NK-92 (cell line): ENCODE data around the gene FGF11.

Experiments used
- DNase-seq: peaks from one replicate; lab custom pipeline; 2025; ENCODE audit not compliant: unreplicated experiment; lab: John Stamatoyannopoulos, UW

Gene FGF11

DNA sequence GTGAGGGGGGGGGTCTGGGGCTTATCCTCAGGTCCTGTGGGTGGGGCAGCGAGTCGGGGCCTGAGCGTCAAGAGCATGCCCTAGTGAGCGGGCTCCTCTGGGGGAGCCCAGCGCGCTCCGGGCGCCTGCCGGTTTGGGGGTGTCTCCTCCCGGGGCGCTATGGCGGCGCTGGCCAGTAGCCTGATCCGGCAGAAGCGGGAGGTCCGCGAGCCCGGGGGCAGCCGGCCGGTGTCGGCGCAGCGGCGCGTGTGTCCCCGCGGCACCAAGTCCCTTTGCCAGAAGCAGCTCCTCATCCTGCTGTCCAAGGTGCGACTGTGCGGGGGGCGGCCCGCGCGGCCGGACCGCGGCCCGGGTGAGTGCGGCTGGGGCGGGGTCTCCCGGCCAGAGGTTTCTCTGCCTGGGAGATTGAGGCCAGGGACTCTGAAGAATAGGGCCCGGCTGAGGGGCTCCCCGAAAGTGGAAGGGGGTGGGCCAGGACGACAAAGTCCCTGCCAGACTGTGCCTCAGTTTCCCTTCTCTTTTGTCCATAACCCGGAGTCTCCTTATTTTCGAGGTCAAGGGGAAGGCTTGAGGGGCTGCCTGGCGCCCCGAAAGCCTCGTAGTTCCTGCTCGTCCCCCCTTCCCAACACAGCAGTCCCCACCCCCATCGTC is at the start of gene FGF11:
Gene FGF11, plus strand, starts transcription at position 51 of the 651 bp plus-strand sequence. Its CDS starts 109 bp downstream, at position 160.
- no peak for DNase-seq

DNA sequence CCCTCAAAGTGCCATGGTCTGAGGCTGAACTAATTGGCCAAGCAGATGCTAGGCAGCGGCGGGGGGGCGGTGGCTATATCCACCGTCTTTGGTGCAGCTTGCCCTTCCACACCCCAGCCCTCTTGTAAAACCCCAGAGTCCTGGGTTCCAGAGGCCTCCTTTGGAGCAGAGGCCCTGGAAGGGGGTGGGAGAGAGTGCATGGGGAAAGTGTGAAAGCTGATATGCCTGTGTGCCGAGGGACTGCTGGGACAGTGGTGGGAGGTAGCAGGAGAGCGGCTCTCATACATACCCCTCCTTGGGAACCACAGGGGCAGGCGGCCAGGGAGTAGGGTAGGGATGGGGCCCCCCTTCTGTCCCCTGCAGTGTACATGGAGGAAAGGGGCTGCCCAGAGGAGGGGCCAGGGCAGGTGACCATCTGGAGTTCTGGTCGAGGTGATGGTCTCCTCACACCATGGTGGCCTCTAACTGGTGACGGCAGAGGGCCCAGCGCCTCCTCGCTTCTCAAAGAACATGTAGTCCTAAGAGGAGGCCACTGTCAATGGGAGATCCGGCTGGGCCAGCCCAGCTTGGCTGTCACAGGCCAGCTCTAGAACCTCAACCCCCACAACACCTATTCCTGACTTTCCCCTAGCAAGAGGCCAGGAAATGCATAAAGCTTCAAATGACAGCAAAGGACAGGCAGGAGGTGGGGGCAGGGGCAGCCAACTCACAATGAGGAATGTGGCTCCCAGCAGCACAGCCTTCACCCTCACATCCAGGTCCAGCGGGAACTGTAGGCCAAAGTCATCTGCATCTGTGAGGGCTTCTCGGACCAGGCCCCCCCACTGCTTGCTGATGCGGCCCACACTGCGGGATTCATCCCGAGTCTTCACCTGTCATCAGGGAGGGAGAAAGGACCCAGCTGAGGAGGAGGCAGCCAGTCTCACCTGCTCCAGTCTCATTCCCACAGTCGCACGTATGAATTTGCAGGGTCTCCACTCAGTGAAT is 49.1 kb upstream of the FGF11 start:
- no peak for DNase-seq

DNA sequence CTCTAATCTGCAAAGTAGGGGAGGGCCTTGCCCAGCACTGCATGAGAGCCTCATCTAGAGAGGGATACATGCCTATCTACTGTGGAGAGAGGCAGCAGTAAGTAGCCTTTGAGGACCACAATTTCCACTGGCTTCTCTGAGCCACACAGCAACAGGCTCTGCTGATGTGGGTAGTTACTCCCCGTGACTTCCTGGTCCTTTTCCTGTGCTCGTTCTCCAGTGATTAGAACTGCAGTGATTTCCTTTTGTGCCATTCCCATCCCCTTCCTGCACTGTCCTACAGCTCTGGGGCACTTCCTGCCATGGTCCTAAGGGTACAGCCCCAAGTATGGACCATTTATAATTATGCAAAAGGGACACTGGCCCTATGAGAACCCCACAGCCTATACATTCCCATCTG is 48.0 kb upstream of the FGF11 start:
- DNase-seq, result no peak

DNA sequence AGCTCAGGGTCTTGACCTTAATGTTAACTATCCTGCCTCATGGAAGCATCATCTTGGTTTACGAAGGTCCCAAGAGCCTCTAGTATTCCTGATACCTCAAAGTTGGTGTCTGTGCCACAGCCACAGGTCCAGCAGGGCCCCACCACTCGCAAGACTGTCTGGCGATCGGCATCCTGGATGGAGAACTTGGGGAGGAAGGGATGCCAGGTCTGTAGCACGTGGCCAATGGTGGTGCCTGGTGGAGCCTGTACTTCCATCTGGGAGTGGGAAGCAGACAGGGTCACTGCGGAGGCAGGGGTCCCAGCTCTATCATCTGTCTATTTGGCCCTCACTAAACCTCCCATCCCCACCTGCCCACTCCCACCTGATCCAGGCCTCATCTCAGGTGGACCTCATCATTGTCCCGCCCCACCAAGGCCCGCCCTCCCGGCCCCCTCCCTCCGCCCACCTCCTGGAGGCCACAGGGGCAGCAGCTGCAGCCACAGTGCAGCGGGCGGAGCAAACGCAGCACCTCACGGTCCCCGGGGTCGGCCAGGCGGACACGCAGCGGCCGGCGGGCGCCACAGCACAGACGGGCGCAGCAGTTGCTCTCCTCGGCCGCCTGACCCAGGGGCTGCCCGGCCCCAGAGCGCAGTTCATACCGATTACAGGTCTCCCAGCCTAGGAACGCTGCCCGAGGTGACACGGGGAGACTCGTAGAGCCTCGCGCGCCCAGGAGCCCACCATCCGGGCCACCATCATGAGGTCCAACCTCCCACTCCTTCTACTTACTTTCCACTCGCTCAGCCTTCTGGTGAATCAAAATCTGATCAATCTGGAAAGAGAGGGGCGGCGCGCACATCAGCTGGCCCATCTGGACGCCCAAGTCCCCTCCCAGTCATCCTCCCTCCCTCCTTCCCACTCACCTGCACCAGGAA is 46.4 kb upstream of the FGF11 start:
- DNase-seq, result no peak

DNA sequence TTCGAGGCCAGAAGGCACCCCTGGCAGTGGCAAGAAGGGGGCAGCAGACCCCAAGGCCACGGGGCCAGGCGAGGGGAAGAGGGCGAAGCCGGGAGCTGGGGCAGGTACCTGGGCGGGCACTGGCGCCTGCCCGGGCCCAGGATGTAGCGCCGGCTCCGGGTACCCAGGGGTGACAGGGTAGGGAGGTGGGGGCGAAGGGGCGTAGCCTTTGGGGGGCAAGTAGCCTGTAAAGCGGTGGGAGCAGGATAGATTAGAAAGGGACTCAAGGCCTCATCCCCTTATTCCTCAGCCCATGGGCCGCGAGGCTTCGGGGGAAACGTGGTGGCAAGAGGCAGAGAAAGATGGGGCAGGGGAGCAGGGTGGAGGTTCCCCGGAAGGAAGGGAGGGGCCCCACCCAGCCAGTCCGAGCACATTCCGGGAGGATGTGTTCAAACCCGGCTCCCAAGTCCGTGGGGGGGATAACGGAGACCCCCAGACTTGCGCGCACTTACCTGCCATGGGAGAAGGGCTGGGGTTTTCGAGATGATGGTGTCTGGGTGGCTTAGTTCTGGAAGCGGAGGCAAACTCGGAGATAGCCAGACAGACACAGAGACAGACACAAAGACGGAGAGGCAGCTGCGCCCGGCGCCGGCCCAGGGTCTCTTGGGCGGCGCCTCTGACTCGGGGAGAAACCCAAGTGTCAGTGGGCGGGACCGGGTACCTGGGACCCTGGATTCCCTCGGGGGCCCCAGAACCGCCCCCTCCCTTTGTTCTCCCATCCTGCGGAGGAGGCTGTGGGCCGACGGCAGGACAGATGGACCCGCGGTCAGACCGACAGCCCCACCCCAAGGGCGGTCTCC is 45.5 kb upstream of the FGF11 start:
- DNase-seq, result no peak

DNA sequence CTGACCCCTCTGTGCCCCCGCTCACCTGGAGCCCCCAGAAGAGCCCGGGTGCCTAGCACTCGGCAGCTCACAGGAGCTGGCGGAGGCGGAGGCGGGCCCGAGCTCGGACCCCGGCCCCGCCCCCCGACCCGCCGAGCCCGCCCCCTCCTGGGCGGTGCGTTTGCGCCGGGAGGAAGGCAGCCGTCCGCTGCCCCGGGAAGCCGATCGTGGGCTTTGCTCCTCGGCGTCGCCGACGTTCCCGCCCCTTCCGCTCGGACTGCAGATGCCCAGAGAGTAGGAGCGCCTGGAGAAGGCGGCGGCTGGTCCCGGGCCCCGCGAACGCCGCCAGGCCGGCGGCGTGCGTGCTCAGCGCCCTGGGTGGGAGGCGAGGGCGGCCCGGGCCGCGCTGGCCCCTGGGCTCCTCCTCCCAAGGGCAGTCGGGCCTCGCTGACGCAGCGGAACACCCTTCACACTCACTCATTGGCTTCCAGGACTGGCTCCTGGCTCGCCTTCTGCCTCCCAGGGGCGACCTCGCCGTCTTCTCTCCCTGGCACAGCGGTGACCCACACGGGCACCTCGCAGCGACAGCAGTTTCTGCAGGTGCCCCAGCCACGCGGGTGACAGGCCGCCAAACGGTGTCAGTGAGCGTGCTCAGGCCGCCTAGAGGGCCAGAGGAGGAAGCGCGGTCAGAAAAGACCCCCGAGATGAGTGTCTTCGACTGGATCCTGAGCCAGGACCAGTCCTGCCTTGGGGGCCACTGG is 44.7 kb upstream of the FGF11 start, which contains the start of gene PLSCR3:
Gene PLSCR3, minus strand, starts transcription at position 74 of the 740 bp plus-strand sequence. CDS start 415 bp downstream, outside the sequence.
- no peak for DNase-seq

DNA sequence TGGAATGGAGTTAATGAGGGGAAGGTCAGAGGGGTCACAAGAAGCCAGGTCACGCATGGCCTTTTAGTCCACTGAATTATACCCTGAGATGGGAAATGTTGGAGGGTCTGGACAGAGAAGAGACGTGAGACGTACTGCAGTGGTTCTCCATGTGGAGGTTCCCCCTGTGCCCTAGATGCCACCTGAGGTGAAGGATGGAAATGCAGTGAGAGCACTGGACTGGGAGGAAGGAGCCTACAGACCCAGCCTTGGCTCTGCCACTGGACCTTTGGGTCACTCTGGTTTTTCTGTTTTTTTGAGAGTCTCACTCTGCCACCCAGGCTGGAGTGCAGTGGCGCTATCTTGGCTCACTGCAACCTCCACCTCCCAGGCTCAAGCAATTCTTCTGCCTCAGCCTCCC is 43.2 kb upstream of the FGF11 start:
- DNase-seq, result no peak

DNA sequence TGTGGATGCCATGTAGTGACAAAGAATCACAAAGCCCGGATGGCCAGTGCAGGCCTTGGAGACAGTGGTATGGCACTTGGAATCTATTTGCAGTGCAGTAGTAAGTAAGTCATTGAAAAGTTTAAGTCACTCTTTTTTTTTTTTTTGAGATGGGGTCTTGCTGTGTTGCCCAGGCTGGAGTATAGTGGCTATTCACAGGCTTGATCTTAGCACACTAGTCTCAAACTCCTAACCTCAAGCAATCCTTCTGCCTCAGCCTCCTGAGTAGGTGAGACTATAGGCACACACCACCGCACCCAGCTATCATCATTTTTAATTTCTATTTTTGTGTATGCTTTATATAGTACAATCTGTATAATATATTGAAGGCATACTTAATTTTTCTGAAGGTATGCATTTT is 40.7 kb upstream of the FGF11 start:
- DNase-seq, result no peak

DNA sequence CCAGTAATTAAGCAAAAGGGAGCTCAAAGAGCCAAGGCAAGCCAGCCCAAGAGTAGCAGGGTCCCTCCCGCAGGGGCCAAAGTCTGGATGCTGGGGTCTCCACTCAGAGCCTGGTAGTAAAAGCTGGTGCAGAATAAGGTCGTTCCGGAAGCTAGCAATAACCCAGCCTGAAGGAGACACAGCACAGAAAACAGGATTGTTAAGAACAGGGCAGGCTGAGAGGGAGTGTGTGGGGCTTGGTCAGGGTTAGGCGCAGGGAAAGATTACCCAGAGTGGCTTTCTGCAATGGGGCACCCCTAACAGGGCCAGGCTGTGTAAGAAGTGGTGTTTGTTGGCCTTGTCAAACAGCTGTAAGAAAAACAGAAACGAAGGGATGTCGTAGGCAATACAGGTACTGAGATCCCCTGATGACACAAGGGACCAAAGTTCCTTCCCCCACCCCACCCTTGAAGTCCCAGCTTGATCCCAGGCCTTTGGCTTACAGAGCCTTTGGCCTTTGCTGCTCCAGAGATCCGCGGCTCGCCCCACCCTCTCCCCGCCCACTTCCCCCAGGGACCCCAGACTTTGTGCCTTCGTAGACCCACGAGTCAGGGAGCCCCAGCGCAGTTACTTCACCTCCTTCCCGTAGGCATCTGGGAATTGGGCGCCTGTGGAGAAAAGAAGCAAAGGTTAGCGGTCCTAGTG is 36.1 kb upstream of the FGF11 start:
- DNase-seq, result no peak

DNA sequence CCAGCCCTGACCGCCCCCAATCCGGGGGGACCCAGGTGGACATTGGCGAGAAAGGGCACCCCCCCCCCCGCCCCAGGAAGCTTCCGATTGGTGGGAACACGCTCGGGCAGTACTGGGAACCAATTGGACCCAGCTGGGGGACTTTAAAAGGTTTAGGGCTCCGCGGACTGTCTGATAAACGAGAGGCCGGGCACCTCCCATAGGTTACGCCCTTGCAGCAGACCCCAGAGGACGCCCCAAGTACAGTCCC is 35.7 kb upstream of the FGF11 start:
- DNase-seq, result no peak

DNA sequence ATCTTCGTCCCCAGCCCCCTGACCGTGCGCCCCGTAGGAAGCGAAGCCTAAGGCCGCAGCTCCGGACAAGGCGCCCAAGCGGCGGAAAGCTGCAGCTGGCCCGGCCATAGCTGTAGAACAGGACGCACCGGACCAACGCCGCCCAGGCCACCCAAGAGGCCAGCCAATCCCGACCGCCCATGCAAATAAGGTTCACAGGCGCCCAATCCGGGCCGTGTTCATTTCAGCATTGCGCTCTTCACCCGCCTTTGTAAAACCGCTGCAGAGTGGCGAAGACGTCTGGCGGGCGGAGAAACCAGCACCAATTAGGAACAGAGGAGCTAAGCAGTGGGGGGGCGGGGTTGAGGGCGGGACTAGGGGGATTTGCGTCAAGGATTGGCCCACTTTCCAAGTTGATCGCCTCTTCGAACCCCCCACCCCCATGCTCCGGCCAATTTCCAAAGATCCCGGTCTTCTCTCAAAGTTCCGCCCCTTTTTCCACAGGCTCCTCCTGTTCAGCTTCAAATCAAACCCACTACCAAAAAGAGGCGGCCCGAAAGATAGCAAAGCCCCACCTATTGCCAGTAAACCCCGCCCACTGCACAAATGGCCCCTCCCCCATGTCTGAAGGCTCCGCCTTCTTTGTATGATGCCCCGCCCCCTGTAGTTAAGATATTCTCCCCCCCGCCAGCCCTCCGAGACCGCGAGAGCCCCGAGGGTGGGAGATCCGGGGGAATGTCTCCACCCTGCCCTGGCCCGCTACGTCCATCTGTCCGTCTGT is 35.2 kb upstream of the FGF11 start, which contains the start of gene TMEM256:
Gene TMEM256, minus strand, starts transcription at position 121 of the 760 bp plus-strand sequence. Its CDS starts 13 bp downstream, at position 108.
- DNase-seq, result peak; percentile 95

DNA sequence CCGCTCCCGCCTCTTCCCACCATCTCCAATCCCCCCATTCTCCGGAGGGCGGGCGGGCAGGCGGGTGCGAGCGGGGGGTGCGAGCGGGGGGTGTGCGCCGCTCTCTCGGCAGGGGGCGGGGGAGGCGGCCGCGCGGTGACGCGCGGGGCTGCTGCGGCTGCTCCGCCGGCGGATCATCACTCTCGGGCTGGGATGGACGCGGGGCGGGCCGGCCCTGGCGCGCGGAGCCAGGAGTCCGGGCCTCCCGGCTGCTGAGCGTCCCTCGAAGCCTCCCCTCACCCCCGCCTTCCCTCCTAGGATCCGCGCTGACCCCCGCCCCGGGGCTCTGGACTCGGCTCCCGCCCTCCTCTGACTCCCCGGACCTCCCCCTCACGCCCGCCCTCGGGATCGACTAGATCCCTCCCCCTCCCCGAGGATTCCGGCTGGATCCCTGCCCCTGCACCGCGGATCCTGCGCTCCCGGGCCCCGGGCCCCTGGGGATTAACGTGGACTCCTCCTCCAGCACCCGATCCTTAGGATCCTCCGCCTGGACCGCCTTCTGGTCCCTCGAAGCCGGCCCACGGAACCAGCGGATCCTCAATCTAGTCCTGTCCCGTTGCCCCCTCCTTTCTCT is 34.5 kb upstream of the FGF11 start:
- no peak for DNase-seq

DNA sequence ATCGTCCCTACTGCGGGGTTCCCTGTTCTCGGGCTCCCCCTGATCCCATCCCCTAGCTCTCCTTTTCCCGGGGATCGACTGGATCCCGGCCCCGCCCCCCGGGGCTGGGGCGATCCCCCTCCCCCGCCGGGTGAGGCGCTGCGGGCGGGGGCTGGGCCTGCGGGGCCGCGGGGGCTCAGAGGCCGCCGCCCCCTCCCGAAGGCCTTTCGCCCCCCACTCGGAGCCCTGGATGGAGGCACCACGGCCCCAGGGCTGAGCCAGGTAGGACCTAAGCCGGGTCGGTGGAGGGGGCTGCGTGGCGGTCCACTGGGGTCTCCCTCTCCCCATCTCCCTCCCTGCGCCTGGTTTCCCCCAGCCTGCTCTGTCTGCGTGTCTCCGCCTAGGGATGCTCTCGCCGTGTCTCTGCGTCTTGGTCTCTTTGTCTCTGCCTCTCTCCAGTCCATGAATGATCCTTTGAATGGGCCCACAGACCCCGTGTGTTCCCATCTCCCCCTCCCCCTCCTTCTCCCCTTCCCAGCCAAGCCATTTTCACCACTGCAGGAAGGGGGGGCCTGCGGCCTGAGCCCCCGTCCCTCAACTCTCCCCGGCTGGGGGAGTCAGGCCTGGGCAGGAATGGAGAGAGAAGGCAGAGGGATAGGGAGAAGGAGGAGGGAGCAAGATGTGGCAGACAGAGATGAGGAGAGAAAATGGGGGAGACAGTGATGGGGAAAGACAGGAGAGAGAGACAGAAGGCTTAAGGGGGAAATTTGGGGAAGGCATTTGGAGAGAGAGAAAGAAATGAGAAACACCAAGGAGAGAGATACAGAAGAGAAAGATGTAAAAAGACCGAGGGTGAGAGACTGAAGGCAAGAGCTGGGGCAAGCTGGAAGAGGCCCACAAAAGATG is 33.7 kb upstream of the FGF11 start:
- DNase-seq, result no peak

DNA sequence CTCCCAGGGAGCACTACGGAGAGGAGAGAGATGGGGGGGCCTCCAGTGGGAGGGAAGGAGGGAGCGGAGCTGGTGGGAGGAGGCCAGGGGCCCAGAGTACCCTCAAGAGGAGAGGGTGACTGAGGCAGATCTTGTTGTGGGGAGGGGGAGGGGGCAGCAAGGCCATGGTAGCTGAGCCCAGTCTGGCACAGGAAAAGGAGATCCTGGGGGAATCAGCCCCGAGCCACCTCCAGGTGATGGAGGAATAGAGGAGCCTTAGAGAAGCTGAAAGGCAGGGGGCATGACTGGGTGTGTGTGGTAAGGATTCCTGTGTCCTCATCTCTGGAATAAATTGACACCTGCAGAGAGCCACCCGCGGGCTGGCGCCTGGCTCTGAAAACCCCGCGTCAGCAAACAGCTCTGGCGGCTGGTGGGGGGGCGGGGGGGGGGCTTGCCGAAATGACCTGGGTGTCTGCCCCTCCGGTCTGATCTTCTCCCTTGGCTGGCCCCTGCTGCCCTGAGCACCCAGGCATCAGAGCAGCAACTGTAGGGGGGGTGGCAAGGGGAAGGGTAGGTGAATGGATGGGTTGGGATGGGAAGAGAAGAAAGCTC is 33.0 kb upstream of the FGF11 start:
- no peak for DNase-seq

DNA sequence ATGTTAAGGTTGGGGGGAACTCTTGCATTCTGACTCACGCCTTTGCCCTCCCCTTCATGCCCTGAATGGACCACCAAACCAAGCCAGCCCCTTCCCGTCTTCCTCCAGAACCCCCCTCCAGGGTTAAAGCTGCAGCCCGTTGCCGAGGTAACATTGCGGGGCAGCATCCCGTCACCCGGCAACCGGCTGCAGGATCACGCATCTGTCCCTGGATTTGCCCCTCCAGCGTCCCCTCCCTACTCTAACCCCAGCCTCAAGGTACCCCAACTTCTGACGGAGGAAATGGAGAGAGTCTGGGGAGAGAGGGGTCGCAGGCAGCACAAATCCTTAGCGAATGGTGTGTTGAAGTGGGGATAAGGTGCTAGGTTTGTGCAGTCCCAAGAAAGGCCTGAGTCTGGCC is 32.2 kb upstream of the FGF11 start:
- DNase-seq, result no peak

DNA sequence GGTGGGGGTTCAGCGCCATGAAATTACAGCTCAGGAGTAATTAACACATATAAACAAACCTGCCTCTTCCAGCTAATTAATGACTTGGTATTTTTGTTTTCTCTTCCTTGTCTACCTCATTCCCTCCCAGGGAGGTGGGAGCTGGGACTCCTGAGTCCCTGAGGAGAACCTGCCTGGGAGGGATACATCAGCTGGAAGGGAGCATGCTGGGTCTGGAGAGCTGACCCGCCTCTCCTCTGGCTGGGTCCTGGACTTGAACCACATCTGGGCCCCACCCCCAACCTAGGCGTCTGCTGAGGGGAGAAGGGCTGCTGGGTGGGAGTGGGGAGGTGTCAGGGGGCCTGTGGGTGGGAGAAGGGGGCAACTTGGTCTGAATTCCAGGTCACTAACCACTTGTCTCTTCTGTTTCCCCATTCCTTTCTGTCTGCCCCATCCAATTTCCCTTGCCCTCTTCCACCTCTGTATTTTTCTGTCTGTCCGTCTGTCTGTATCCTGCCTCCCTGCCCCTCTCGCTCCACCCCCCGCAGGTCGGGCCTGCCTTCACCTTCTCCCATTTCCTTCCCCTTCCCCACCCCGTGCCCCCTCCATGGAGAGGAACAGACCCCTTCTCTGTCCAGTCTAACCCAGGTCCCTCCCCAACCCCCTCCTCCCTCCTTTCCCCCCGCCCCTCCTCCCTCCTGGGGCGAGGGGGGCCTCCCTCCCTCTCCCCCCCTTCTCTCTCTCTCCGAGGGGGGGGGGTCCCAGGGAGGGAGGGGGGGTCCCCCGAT is 31.6 kb upstream of the FGF11 start, which contains the start of gene NLGN2:
Gene NLGN2, plus strand, starts transcription at position 361 of the 767 bp plus-strand sequence. CDS start 411 bp downstream, outside the sequence.
- DNase-seq, result no peak
